Putamen (tissue), 1 donor: ENCODE data around the gene C1QTNF5.

ENCODE experiments used
- DNase-seq: peaks from one replicate; pipeline ENCODE4 v3.0.0-alpha.2; 2016; ENCODE audit warnings: low spot score

C1QTNF5 gene

GRCh38 chr11:119317592-119318239 lies 23.0 kb downstream of the C1QTNF5 start:
- DNase-seq = no peak

GRCh38 chr11:119316729-119317591 lies 23.7 kb downstream of the C1QTNF5 start, which contains the start of gene MCAM:
MCAM (minus strand) TSS chr11:119317130; CDS start chr11:119317101, 29 bp downstream.
- DNase-seq = peak; percentile 62

GRCh38 chr11:119316016-119316728 lies 24.5 kb downstream of the C1QTNF5 start:
- DNase-seq = peak; percentile 88

- DNase-seq = peak; percentile 84
These were observed 25.3 kb downstream of the C1QTNF5 start for GRCh38 chr11:119315131-119316015.

GRCh38 chr11:119314726-119315125 lies 26.0 kb downstream of the C1QTNF5 start:
- no peak for DNase-seq

- DNase-seq = no peak
These were observed 30.0 kb downstream of the C1QTNF5 start for GRCh38 chr11:119310682-119311052.

GRCh38 chr11:119309953-119310681 lies 30.6 kb downstream of the C1QTNF5 start:
- DNase-seq = no peak

- DNase-seq = no peak
These were observed 31.3 kb downstream of the C1QTNF5 start for GRCh38 chr11:119309411-119309810.

GRCh38 chr11:119307974-119308373 lies 32.7 kb downstream of the C1QTNF5 start:
- DNase-seq = no peak

- no peak for DNase-seq
These were observed 33.5 kb downstream of the C1QTNF5 start for GRCh38 chr11:119307219-119307618.

- no peak for DNase-seq
These were observed 34.3 kb downstream of the C1QTNF5 start for GRCh38 chr11:119306373-119306890.

- no peak for DNase-seq
These were observed 34.9 kb downstream of the C1QTNF5 start for GRCh38 chr11:119305556-119306372.

GRCh38 chr11:119303227-119303718 lies 37.4 kb downstream of the C1QTNF5 start:
- no peak for DNase-seq

GRCh38 chr11:119300198-119300964 lies 40.3 kb downstream of the C1QTNF5 start:
- DNase-seq = no peak

GRCh38 chr11:119299416-119299815 lies 41.3 kb downstream of the C1QTNF5 start:
- no peak for DNase-seq

GRCh38 chr11:119298726-119299125 lies 42.0 kb downstream of the C1QTNF5 start:
- DNase-seq = no peak

GRCh38 chr11:119297938-119298337 lies 42.7 kb downstream of the C1QTNF5 start:
- DNase-seq = no peak

GRCh38 chr11:119295178-119295577 lies 45.5 kb downstream of the C1QTNF5 start:
- no peak for DNase-seq

GRCh38 chr11:119293461-119293860 lies 47.2 kb downstream of the C1QTNF5 start:
- DNase-seq = no peak
